HCT116 (cell line): ENCODE measurements around the gene USPL1. TPM values are rescaled to one million over a fixed set of nuclear protein-coding genes. Genes with fewer than 3 reads are reported as not detected.
A peak's percentile ranks its signal among the peaks of the same experiment; 100 is the strongest.

Experiments used
- ATAC-seq: fragments of 200-7000 bp; cut with Tn5 transposase; 2 replicates; pipeline ENCODE4 v1.9.1; 2020; ENCODE audit warnings: mild to moderate bottlenecking, moderate library complexity
- BruUV-seq: library from RNA; stranded (reverse); fragments of 400-500 nt; replicated peaks from 2 replicates; lab custom pipeline; 2021; lab: Mats Ljungman, UMichigan
- CTCF ChIA-PET: fragments of 300-600 bp; sonication (Branson Sonifier 250); formaldehyde crosslinking; loops from one replicate; lab custom pipeline; 2021; ENCODE audit warnings: antibody characterized with exemption; lab: Charles Lee
- POLR2A ChIA-PET: fragments of 300-600, 350-600 bp; sonication (Branson Sonifier 250); formaldehyde crosslinking; loops from one replicate; lab custom pipeline; 2021; ENCODE audit warnings: antibody characterized with exemption; lab: Charles Lee
- RAD21 ChIA-PET, 2 experiments: fragments of 300-600 bp; sonication (Branson Sonifier 250); formaldehyde crosslinking; loops; one replicate each; lab custom pipeline; 2023; ENCODE audit warnings: low total read pairs in 2 of 2; ENCODE audit not compliant: uncharacterized antibody in 2 of 2, unreplicated experiment in 2 of 2, low non-redundant PET in 1 of 2; lab: Charles Lee
- DNase-seq: peaks from one replicate; pipeline ENCODE4 v3.0.0-alpha.2; 2010; ENCODE audit warnings: low read depth, low spot score
- H2AFZ ChIP-seq: fragments of 200-600 bp; shearing (Covaris generic), sonication (generic); 2 replicates; pipeline ENCODE4 v1.6.1; 2017; ENCODE audit warnings: low read depth, mixed run types, mixed read lengths, antibody characterized with exemption, low read length; ENCODE audit not compliant: poor library complexity, severe bottlenecking
- H3K27ac ChIP-seq: 2 replicates; pipeline ENCODE4 v1.5.1; 2012; ENCODE audit warnings: low read depth, low read length
- H3K27me3 ChIP-seq: fragments of 200-600 bp; sonication (generic); 2 replicates; pipeline ENCODE4 v1.6.1; 2016; ENCODE audit warnings: mixed run types, low read length, mixed read lengths; ENCODE audit not compliant: insufficient read depth
- H3K36me3 ChIP-seq, 2 experiments: fragments of 200-500 bp in 1 of 2; fragments of 200-600 bp in 1 of 2; sonication (Bioruptor generic) in 1 of 2; sonication (generic) in 1 of 2; 2 replicates each; pipeline versions ENCODE4 v1.5.1 to v1.6.1; 2014 to 2016; ENCODE audit warnings: low read length in 2 of 2, inconsistent platforms in 1 of 2, mixed read lengths in 1 of 2, mixed run types in 1 of 2; ENCODE audit not compliant: insufficient read depth in 2 of 2, control insufficient read depth in 1 of 2
- H3K4me1 ChIP-seq, 2 experiments: fragments of 200-600 bp in 1 of 2; sonication (generic) in 1 of 2; 2 replicates each; pipeline versions ENCODE4 v1.5.1 to v1.6.1; 2012 to 2017; ENCODE audit warnings: low read length in 2 of 2, inconsistent platforms in 1 of 2, mild to moderate bottlenecking in 1 of 2, mixed read lengths in 1 of 2, mixed run types in 1 of 2, moderate library complexity in 1 of 2; ENCODE audit not compliant: insufficient read depth in 2 of 2, control insufficient read depth in 1 of 2
- H3K4me2 ChIP-seq: fragments of 200-600 bp; sonication (generic); 2 replicates; pipeline ENCODE4 v1.6.1; 2017; ENCODE audit warnings: mixed run types, low read length, mixed read lengths
- H3K4me3 ChIP-seq, 2 experiments: fragments of 200-600 bp in 1 of 2; sonication (generic) in 1 of 2; replicated peaks in 1 of 2; 2 replicates each; pipeline ENCODE4 v1.5.1; 2011 to 2016; ENCODE audit warnings: low read length in 2 of 2, control low read depth in 1 of 2, low read depth in 1 of 2, mild to moderate bottlenecking in 1 of 2, mixed read lengths in 1 of 2, mixed run types in 1 of 2
- H3K79me2 ChIP-seq: fragments of 200-600 bp; sonication (generic); 2 replicates; pipeline ENCODE4 v1.6.1; 2017; ENCODE audit warnings: mild to moderate bottlenecking, mixed run types, low read length, moderate library complexity, mixed read lengths; ENCODE audit not compliant: insufficient read depth
- H3K9ac ChIP-seq: fragments of 200-600 bp; sonication (generic); 2 replicates; pipeline ENCODE4 v1.6.1; 2016; ENCODE audit warnings: low read length, mixed read lengths
- H3K9me2 ChIP-seq: fragments of 200-600 bp; sonication (generic), shearing (Covaris generic); 2 replicates; pipeline ENCODE4 v1.6.1; 2017; ENCODE audit warnings: mixed run types, mild to moderate bottlenecking, moderate library complexity; ENCODE audit not compliant: insufficient read depth
- H3K9me3 ChIP-seq, 2 experiments: fragments of 200-500 bp in 1 of 2; fragments of 200-600 bp in 1 of 2; sonication (Bioruptor generic) in 1 of 2; sonication (generic) in 1 of 2; 2 replicates each; pipeline ENCODE4 v1.6.1; 2014 to 2017; ENCODE audit warnings: low read length in 2 of 2, mixed read lengths in 2 of 2, inconsistent platforms in 1 of 2, low read depth in 1 of 2, mild to moderate bottlenecking in 1 of 2, mixed run types in 1 of 2, moderate library complexity in 1 of 2; ENCODE audit not compliant: control insufficient read depth in 1 of 2, insufficient read depth in 1 of 2
- H4K20me1 ChIP-seq: fragments of 200-600 bp; sonication (generic), shearing (Covaris generic); 2 replicates; pipeline ENCODE4 v1.6.1; 2017; ENCODE audit warnings: mixed run types, mild to moderate bottlenecking, moderate library complexity; ENCODE audit not compliant: insufficient read depth
- CEBPB ChIP-seq: IDR thresholded peaks from 2 replicates; pipeline ENCODE4 v1.6.1; 2012; ENCODE audit warnings: low read depth
- EGR1 ChIP-seq: IDR thresholded peaks from 2 replicates; pipeline ENCODE4 v1.6.1; 2012; ENCODE audit warnings: low read depth
- ELF1 ChIP-seq: IDR thresholded peaks from 2 replicates; pipeline ENCODE4 v1.6.1; 2012; ENCODE audit warnings: low read depth, borderline replicate concordance
- EZH2 ChIP-seq: fragments of 200-600 bp; sonication (generic); IDR thresholded peaks from 2 replicates; pipeline ENCODE4 v1.6.1; 2017; ENCODE audit warnings: antibody characterized with exemption, mixed run types
- EZH2phosphoT487 ChIP-seq: fragments of 200-600 bp; IDR thresholded peaks from 2 replicates; pipeline ENCODE4 v1.6.1; 2018; ENCODE audit warnings: antibody characterized with exemption, borderline replicate concordance
- JUND ChIP-seq: IDR thresholded peaks from 2 replicates; pipeline ENCODE4 v1.6.1; 2012
- POLR2AphosphoS5 ChIP-seq: IDR thresholded peaks from 2 replicates; pipeline ENCODE4 v1.6.1; 2011; ENCODE audit warnings: mild to moderate bottlenecking, low read depth, low read length, moderate library complexity
- SIN3A ChIP-seq: IDR thresholded peaks from 2 replicates; pipeline ENCODE4 v1.6.1; 2012; ENCODE audit warnings: low read depth
- SRF ChIP-seq: IDR thresholded peaks from 2 replicates; pipeline ENCODE4 v1.6.1; 2012; ENCODE audit warnings: low read depth
- TCF7L2 ChIP-seq: IDR thresholded peaks from 2 replicates; pipeline ENCODE4 v1.7.0; 2011; ENCODE audit warnings: borderline replicate concordance, inconsistent platforms; ENCODE audit not compliant: insufficient read depth, insufficient read length; ENCODE audit errors: extremely low read depth
- ZFX ChIP-seq: fragments of 450-650 bp; IDR thresholded peaks from 2 replicates; pipeline ENCODE4 v1.6.1; 2017
- ZNF274 ChIP-seq: fragments of 200-500 bp; sonication (Bioruptor generic); IDR thresholded peaks from 2 replicates; pipeline ENCODE4 v1.6.1; 2014; ENCODE audit warnings: mild to moderate bottlenecking, low read depth, low read length, inconsistent platforms
- intact Hi-C: fragments of 100-400 bp; cut with micrococcal nuclease; formaldehyde crosslinking; loops from 2 replicates; pipeline ENCODE4 v1.10.0; 2022
- total RNA-seq: library from RNA; stranded (reverse); gene quantifications from one replicate; pipeline ENCODE4 v1.2.1, GENCODE V29; 2021; ENCODE audit not compliant: unreplicated experiment
- TF ChIP-seq, protein P1 (sequence below): IDR thresholded peaks from 2 replicates; pipeline ENCODE4 v1.6.1; 2011; ENCODE audit warnings: mild to moderate bottlenecking, low read length, moderate library complexity; ENCODE audit not compliant: insufficient replicate concordance; ENCODE audit errors: extremely low read depth
- TF ChIP-seq, protein P2 (sequence below), 3 experiments: fragments of 200-600 bp in 1 of 3; sonication (generic) in 1 of 3; IDR thresholded peaks in 2 of 3; conservative IDR thresholded peaks in 1 of 3; 2 replicates each; pipeline ENCODE4 v1.5.1; 2012 to 2017; ENCODE audit warnings: low read depth in 2 of 3, low read length in 2 of 3, antibody characterized with exemption in 1 of 3, borderline replicate concordance in 1 of 3, control low read depth in 1 of 3, mild to moderate bottlenecking in 1 of 3, mixed read lengths in 1 of 3, mixed run types in 1 of 3, moderate library complexity in 1 of 3; ENCODE audit not compliant: insufficient read depth in 1 of 3
- TF ChIP-seq, protein P3 (sequence below): IDR thresholded peaks from 2 replicates; pipeline ENCODE4 v1.6.1; 2012
- TF ChIP-seq, protein P4 (sequence below): IDR thresholded peaks from 2 replicates; pipeline ENCODE4 v1.6.1; 2012

USPL1 gene
- total RNA-seq, 1 experiment from 2014 or later = 19.7 TPM

DNA sequence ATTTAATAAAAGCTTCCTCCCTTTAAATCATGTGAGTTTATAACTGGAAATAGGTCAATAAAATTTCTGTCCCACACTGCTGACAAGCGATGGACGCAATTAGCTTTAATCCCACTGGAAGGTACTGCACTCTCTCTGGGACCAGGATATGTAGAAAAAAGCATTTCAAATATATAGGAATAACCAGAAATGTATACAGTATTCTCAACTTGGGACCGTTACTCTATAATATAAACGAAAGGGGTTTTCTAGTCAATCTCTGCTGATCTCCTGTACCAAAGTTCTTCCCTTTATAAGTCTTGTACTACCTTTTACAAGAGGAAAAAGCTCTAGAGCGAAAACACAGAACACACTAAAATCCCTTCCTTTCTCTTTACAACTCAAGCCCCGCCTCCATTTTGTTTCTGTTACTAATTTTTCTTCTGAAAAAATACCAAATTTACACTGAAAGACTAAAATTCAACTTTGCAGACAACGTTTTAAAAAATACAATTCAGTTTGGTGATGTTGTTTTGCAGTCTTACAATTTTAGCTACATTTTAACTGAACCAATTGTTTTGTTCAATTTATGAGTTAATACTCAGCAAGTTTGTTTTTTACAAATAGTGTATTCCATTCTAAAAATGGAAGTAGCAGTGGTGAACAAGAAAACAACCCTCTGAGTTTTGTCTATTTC lies 1.7 kb upstream of the USPL1 start:
- H3K27me3 ChIP-seq = no peaks in the 10 kb centered on the region
- ChIA-PET CTCF (interaction anchor here (1.0 kb wide), 1 partner anchor 483 kb away, joined by 3 read pairs; no protein-coding TSS in a partner anchor), RAD21 (interaction anchor here in 1 of 2 experiments (0.6 kb wide), 1 partner anchor 226 kb away, joined by 4 read pairs; no protein-coding TSS in a partner anchor), POLR2A (no interaction called here)
- no peak for DNase-seq
- intact Hi-C loops = loop anchor here (2.0 to 10.0 kb wide), 4 partner anchors 126 to 429 kb away; no protein-coding TSS in a partner anchor
- peak overlapping the region; percentile 86 for H3K4me2 ChIP-seq
- H3K9me2 ChIP-seq = no peaks in the 10 kb centered on the region
- peaks cover 18 to 36% of the 10 kb centered on the region in 2 experiments for H3K4me1 ChIP-seq
- H3K9me3 ChIP-seq = no peaks in the 10 kb centered on the region
- no peaks in the 10 kb centered on the region for H3K36me3 ChIP-seq
- H3K79me2 ChIP-seq = peaks cover 63% of the 10 kb centered on the region
- H3K4me3 ChIP-seq = peak overlapping the region; percentile 78 to 92
- ATAC-seq = no peak
- BruUV-seq = no TSS peak
- no peak overlapping the region for H2AFZ ChIP-seq
- peak overlapping the region; percentile 97; the same call in 1 of the 2 replicates for H3K27ac ChIP-seq
- TF ChIP-seq CEBPB = no peak
- no peak for TF ChIP-seq TCF7L2
- TF ChIP-seq JUND = no peak
- TF ChIP-seq, protein P1, sequence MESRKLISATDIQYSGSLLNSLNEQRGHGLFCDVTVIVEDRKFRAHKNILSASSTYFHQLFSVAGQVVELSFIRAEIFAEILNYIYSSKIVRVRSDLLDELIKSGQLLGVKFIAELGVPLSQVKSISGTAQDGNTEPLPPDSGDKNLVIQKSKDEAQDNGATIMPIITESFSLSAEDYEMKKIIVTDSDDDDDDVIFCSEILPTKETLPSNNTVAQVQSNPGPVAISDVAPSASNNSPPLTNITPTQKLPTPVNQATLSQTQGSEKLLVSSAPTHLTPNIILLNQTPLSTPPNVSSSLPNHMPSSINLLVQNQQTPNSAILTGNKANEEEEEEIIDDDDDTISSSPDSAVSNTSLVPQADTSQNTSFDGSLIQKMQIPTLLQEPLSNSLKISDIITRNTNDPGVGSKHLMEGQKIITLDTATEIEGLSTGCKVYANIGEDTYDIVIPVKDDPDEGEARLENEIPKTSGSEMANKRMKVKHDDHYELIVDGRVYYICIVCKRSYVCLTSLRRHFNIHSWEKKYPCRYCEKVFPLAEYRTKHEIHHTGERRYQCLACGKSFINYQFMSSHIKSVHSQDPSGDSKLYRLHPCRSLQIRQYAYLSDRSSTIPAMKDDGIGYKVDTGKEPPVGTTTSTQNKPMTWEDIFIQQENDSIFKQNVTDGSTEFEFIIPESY = no peak
- TF ChIP-seq ZFX = no peak
- TF ChIP-seq ZNF274 = no peak
- no peak for TF ChIP-seq EZH2phosphoT487
- TF ChIP-seq SRF = no peak
- TF ChIP-seq, protein P2, sequence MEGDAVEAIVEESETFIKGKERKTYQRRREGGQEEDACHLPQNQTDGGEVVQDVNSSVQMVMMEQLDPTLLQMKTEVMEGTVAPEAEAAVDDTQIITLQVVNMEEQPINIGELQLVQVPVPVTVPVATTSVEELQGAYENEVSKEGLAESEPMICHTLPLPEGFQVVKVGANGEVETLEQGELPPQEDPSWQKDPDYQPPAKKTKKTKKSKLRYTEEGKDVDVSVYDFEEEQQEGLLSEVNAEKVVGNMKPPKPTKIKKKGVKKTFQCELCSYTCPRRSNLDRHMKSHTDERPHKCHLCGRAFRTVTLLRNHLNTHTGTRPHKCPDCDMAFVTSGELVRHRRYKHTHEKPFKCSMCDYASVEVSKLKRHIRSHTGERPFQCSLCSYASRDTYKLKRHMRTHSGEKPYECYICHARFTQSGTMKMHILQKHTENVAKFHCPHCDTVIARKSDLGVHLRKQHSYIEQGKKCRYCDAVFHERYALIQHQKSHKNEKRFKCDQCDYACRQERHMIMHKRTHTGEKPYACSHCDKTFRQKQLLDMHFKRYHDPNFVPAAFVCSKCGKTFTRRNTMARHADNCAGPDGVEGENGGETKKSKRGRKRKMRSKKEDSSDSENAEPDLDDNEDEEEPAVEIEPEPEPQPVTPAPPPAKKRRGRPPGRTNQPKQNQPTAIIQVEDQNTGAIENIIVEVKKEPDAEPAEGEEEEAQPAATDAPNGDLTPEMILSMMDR (IDR thresholded peaks at IDR 0.05 in 2 of 3, conservative IDR thresholded peaks at IDR 0.05 in 1 of 3; ENCODE audit: borderline replicate concordance in 1 of 3, insufficient read depth in 1 of 3, low read depth in 2 of 3, low read length in 2 of 3) = no peak
- TF ChIP-seq ELF1 = no peak
- TF ChIP-seq, protein P3, sequence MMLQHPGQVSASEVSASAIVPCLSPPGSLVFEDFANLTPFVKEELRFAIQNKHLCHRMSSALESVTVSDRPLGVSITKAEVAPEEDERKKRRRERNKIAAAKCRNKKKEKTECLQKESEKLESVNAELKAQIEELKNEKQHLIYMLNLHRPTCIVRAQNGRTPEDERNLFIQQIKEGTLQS = no peak
- no peak for TF ChIP-seq EZH2
- TF ChIP-seq SIN3A = no peak
- no peak for TF ChIP-seq EGR1
- no peak for TF ChIP-seq POLR2AphosphoS5
- TF ChIP-seq, protein P4, sequence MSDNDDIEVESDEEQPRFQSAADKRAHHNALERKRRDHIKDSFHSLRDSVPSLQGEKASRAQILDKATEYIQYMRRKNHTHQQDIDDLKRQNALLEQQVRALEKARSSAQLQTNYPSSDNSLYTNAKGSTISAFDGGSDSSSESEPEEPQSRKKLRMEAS = no peak
- peak overlapping the region; percentile 91 for H3K9ac ChIP-seq
- H4K20me1 ChIP-seq = peaks cover 13% of the 10 kb centered on the region; the same call in 1 of the 2 replicates
